KBM-7 (cell line): ENCODE measurements around the gene LTB4R2.
A peak's percentile ranks its signal among the peaks of the same experiment; 100 is the strongest.

Experiments
- DNase-seq: peaks from one replicate; pipeline ENCODE4 v3.0.0-alpha.2; 2015
- in situ Hi-C: fragments of 300-500 bp; cut with MboI; formaldehyde crosslinking; loops from 2 replicates; pipeline ENCODE4 v1.14.3; 2020; ENCODE audit warnings: low sequenced_read_pairs, low pct_unique_long_range_greater_than_20kb, mixed read lengths

Gene LTB4R2

DNA sequence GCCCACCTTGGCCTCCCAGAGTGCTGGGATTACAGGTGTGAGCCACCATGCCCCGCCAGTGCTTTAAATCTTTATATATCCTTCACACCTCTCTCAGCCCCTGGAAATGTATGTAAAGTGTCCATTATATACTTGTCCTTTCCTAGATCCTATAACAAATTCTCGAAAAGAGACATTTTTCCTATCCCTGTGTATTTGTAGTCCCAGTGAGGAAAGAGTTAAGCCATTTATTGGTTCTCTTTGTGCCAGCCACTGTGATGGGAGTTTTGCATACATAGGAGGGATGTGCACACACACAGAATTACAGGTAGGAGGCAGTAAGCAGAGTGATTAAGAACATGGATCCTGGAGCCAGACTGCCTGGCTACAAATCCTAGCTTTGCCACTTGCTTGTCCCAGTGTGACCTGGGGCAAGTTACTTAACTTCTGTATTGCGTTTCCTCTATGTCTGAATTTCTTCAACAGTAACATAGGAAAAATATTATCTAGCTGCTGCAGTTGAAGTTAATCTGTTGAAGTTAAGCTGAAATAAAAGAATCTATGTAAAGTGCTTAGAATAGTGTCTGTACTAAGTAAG lies 36.4 kb upstream of the LTB4R2 start:
- peak; percentile 32 for DNase-seq
- in situ Hi-C loops = no loop called here

DNA sequence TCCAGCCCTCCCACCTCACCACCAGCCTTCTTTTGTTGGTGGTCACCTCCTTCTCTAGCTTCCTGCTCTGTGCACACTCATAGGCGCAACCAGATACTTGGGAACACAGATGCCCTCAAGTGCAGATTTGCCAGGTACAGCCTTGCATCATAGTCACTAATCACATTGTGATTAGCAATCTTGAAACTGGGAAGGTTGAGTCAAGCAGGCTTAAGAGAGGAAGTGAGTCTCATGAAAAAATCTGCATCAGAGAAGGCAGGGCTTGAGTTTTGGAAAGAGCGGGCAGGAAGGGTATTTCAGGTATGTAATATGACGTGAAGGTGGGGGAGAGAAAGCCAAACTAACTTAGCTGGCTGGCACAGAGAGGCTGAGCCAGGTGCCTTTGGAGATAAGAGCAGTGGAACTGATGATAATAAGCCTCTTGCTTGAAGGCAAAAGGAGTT lies 35.8 kb upstream of the LTB4R2 start:
- in situ Hi-C loops = no loop called here
- peak; percentile 41 for DNase-seq

DNA sequence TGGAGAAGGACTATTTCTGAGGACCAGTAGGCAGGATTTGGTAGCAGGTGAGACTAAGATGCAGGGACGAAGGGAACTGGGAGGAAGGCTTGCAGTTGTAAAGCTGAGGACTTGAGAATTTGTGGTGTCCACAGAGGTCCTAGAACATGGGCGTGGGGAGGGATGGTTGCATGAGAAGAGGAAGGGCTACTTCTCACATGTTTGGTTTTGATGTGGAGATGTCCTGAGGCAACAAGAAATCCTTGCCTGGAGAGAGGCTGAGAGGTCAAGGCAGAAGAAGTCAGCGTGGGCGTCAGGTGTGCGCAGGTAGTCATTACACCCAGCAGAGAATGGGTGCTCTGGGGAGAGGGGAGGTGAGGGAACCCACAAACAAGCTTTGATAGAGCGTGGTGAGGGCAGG lies 32.9 kb upstream of the LTB4R2 start:
- in situ Hi-C loops = no loop called here
- no peak for DNase-seq

DNA sequence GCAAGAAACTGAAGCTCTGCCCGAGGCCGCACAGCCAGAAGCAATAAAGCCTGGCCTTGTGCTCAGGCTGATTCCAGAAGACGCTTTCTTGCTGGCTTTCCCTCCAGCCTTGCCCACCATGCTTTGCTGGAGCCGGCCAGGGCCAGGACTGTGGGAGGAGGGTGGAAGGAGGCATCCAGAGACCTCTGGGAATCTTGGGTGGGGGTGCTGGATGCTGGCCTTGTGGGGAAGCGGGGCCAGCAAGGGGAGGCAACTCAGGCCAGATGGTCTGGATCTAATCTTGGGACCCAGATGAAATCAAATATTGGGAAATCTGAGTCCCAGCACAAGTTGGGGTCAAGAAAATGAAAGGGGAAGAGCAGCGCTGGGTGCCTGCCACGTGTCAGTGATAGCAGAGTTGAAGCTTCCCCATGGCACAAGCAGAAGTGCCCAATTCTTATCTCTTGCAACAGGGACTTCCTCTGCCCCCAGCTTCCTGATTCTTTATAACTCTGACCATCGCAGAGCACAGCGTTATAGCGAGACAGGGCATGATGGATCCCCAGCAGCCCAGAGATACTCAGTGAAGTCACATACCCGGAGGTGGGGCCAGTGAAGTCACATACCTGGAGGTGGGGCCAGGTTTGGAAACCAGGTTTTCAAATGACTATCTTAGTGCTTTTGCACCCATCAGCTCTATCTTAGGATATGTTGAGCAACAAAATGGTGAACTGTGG lies 32.2 kb upstream of the LTB4R2 start:
- DNase-seq = peak; percentile 95

DNA sequence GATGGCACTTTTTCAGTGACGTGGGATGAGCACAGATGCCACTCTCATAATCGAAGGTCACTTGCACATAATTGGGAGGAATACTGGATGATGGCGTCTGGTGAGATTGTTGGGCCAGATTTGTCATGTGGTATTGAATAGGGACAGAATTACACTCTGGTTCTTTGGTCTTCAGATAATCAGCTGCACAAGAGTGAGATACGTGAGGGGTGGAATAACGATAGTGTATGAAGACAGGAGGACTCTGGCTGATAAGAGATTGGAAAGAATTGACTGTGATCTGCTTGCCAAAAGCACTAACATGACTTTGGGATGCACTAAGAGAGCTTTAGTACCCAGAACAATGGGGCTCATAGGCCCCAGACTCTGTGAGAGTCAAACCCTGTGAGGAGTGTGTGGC lies 31.5 kb upstream of the LTB4R2 start:
- in situ Hi-C loops = no loop called here
- no peak for DNase-seq

More for the DNA sequence above, 32.2 kb upstream of the LTB4R2 start:
- in situ Hi-C loops = no loop called here

DNA sequence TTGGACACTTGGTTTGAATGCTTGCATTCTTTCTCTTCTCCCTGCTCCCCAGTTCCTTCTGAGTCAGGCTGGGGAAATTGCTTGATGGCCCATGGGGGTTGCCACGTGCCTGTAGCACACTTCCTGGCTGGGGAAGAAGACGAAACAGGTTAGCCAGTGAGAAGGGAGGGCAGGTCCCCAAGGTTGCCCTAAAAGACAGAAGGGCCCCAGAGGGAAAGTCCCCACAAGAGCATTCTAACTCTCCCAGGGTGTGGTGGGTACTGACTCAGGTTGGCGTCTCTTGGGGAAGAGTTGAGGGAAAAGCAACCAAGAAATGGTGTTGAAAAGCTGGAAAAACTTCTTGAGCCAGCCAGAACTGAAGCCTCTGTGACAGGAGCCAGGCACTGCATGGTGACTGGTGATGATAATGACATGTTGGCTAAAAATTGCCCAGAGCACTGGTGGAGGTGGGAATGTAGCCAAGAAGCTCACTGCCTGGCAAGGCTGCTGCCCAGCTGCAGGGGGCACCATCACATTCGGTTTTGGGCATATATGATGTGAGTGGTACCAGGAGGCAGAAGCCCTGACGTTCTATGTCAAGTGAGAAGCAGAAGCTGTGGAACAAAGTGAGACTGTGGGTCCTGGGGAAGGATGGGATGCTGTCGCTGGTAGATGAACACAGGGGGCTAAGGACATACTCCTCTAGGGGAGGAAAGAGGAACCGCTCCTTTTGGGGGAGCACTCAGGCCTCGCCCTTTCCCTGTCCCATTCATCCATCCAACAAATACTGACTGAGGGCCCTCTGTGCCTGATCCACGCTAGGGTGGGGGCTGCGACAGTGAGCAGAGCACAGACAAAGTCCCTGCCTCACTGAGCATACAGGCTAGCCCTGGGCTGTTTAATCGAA lies 30.4 kb upstream of the LTB4R2 start:
- peak; percentile 47 for DNase-seq
- in situ Hi-C loops = no loop called here

DNA sequence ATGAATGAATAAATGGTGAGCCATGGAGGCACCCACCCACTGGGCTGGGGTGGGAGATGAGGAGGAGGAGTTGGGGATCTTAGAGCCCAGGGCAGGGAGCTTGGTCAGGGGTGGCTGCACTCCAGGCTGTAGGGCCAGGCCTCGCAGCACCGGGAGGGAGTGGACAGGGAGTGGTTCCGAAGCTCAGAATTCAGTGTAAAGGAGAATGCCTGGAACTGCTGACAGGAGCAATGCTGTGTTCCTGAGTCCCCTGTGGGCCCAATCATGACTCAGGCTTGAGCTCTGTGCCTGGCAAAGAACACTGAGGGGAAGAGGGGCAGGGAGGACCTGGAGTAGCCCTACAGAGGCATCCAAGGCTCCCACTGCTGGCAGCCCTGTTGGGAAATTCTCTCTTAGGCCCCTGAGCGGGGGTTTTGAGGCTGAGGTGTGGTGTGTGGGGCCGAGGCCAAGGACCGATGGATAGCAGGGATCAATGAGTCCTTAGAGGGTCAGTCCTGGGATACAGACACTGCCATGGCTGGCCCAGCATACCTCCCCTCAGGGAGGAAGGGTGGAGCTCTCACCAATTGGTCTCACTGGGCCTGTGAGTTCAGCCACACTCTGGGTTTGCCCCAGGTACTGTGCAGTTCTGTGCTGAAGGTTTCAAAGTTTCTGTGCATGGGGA lies 29.0 kb upstream of the LTB4R2 start:
- DNase-seq = no peak
- in situ Hi-C loops = no loop called here

DNA sequence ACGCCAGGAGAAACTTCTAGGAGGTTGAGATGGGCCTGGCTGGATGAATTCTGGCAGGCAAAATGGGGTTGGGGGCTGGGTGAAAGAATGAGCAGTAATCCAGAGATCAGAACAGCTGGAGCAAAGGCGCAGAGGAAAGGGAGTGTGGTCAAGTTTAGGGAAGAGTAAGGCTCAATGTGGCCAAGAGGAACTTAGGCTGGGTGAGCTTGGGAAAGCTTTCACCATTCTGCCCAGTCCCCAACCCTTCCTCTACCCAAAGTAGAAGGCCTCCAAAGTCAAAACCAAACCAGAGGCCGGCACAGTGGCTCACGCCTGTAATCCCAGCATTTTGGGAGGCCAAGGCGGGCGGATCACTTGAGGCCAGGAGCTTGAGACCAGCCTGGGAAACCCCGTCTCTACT lies 28.3 kb upstream of the LTB4R2 start:
- in situ Hi-C loops = no loop called here
- peak; percentile 21 for DNase-seq

DNA sequence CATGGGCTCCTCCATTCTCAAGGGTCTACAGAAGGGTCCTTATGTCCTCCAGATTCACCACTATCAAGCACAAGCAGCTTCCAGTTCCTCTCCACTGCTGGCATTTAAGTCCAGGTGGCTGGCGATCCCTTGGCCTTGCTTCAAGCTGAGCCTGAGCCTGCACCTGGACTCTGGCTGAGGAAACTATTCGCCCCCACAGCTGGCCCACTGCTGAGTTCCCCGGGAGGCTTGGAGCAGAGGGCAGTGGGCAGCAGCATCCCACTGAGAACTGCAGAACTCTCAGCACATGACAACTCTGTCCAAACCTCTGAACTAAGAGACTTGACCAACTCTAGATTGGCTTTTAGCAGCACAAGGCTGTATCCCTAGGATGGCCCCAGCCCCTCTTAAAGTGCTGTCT lies 27.2 kb upstream of the LTB4R2 start:
- in situ Hi-C loops = no loop called here
- no peak for DNase-seq

DNA sequence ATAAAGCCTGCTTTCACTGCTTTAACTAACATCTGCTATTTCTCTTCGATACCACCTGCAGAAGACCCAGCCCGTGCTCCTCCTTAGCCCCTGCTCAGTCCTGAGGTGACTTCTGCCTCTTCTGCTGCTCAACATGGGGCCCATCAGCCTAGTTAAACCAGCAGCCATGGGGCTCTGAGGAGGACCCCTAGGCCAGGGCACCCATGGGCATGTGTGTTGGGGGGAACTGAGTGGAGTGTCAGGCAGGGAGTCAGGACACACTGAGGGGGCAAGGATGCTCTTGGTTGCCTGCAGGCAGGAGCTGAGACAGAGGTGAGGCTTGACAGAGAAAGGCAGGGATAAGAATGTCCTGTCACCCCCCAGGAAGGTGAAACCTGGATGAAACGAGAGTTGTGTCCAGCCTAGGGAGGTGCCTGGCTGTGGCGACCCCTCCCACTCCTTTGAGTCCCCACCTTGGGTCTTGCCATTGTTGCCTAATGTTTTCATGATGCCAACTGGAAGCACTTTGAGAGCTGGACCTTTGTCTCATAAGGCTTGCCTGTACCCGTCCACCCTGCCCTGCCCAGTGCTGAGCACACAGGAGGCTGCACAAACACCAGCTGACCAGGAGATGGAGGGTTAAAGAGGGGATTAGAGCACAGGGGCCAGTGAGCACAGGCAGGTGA lies 26.0 kb upstream of the LTB4R2 start:
- in situ Hi-C loops = no loop called here
- no peak for DNase-seq

DNA sequence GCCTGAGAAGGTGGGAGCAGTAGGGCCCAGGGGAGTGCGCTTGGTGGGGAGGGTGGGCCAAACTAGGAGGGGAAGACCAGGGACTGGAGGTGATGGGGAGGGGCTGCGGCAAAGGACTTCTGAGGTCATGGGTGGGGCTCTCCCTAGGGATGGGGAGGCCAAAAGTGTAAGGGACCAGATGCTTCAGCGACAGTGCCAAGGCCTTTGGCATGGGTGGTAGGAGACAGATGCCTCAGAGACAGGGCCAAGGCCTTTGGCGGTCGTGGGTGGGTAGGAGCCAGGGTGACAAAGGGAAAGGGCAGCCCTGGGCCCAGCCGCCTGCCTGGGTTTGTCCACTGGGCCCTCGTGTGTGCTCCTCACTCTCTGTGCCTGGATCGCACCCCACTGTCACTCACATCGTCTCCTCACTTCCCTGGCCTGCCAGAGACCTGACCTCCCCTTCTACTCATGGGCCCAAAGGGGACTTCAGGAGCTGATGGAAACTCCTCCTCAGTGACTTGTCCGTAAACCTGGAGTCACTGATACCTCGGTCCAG lies 25.4 kb upstream of the LTB4R2 start:
- in situ Hi-C loops = no loop called here

DNA sequence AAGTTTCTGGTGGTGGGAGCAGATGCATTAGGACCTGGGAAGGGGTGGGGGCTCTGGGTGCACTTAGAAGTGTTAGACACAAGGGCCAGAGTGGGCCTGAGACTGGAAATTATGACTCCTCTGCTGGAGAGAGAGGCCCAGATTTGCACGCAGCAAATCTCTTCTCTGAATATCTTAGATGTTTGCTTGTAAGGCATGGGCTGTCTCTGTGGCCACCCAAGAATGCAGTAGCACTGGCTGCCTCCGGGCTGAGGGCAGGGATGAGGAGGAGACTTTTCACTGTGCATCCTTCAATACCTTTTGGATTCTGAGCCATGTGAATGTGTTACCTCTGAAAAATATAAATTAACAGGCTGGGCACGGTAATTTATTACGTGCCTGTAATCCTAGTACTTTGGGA lies 24.6 kb upstream of the LTB4R2 start:
- DNase-seq = no peak
- in situ Hi-C loops = no loop called here

More for the DNA sequence above, 25.4 kb upstream of the LTB4R2 start:
- DNase-seq = no peak

DNA sequence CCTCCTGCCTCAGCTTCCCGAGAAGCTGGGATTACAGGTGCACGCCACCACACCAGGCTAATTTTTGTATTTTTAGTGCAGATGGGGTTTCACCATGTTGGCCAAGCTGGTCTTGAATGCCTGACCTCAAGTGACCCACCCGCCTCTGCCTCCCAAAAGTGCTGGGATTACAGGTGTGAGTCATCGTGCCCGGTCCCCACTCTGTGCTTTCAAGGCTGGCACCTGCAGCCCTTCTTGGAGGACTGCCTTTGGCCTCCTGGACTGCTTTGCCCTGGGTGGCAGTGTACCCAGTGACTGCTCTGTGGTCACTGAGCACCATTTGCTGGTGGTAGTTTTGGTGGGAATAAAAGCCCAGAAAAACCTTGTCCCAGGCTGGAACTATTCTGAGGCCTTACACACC lies 22.9 kb upstream of the LTB4R2 start:
- no peak for DNase-seq
- in situ Hi-C loops = no loop called here

DNA sequence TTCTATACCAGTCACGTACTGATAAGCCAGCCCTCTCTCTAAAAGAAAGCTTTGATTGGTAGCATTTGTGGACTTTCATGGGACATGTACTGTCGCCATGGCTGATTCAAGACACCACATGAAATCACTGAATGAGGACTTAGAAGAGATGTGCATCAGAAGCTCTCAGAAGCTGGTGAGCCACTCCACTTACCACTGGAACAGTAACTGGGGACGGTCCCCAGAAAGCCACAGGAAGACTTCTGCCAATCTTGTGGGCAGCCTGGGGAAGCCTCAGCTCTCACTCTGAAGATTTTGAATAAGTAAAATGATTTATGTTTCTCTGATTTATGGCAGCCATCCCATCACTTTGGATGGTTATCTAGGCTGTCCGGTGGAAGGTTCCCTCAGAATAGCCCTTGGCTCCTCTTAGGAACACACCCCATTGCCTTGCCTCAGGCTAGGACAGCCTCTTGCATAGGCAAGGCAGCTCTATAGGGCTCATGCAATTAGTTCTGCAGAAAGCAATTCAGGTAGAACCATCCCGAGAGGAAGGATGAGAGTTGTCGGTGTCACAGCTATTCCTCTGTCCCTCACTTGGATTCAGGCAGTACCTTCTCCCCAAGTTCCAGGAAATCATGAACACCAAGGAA lies 20.2 kb upstream of the LTB4R2 start:
- no peak for DNase-seq
- in situ Hi-C loops = loop anchor here (10.0 kb wide), 1 partner anchor 45 kb away; the partner anchor contains the start of gene TINF2

DNA sequence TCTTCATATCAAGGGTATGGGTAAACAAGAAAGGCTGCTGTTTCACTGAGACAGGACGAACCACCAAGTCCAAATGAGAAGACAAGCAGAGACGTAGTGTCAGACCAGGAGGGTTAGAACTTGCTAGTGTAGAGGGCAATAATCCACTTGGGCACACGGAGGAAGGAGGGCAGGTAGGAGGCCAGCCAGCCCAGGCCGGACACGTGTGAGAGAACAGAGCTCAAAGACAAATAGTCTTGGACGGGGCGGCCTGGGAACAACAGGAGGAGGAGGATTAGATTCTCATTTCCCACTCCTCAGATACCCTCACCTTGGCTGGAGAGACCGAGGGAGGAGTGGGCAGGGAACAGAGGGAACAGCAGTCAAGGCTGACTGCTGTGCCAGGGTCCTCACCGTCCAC lies 19.2 kb upstream of the LTB4R2 start:
- no peak for DNase-seq
- in situ Hi-C loops = loop anchor here (10.0 kb wide), 1 partner anchor 46 kb away; the partner anchor contains the start of gene TINF2

DNA sequence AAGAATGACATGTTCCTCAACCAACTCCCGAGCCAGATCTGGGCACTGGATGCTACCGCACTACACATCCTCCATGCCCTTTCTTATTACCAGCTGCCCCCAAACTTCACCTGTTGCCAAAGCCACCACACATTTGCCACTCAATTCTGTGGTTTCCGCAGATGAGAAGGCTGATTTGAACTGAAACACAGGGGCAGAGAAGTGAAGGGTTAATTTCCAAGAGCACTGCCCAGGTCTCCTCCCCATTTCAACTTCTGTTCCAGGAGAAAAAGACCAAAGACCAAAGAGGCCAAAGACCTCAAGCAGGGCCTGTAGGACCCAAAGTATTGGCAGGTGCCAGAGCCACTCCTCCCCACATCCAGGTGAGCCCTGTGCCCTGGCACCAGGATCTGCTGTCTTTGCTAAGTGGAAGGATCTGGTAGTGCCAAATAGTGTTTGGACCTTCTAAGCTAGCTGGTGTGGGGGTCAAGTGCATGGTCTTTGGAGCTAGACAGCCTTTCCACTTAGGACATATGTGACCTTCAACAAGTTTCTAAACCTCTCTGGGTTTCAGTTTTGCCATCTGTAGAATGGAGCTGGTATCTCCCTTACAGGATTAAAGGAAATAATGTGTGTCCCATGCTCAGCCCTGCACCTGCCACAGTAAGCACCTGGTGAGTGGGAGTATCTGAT lies 18.4 kb upstream of the LTB4R2 start:
- DNase-seq = no peak
- in situ Hi-C loops = loop anchor here (10.0 kb wide), 1 partner anchor 47 kb away; the partner anchor contains the start of gene TINF2

DNA sequence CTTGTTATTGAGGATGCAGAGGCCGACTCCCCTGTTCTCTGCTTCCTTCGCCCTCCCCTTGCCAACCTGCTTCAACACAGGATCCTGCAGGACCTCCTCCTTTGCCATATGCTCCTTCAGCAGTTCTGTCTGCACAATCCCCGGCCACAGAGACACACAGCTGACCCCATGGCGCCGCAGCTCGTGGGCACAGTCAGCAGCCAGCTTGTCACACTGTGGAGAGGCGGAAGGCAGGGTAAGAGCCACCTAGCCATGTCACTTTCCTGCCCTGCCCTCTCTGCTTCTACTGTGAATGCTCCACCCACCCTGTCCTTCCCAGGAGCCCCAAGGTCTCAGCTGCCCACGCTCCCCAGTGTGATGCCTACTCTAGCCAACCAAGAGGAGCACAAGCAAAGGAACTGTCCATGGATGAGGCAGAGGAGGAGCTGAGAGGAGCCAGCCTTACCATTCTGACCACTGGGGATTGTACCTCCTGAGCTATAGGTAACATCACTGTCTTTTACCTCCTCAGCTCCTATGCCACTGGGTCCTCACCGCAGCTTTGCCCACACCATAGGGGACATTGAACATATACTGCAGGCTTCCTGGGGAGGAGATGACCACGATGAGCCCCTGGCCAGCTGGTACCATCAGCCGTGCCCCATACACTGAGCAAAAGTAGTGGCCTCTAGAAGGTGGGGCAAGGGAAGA lies 17.7 kb upstream of the LTB4R2 start:
- in situ Hi-C loops = loop anchor here (10.0 kb wide), 1 partner anchor 47 kb away; the partner anchor contains the start of gene TINF2
- no peak for DNase-seq
